SK-N-DZ (cell line): ENCODE data around the gene MYO1C.
A peak's percentile ranks its signal among the peaks of the same experiment; 100 is the strongest.
"Not testable (repeated sequence)": the region's sequence is repeated elsewhere in the genome, so short reads cannot be mapped to it uniquely, and the experiment has no call there.

Experiments
- DNase-seq: peaks from one replicate; pipeline ENCODE4 v3.0.0-alpha.2; 2015; ENCODE audit warnings: low spot score

The MYO1C gene

DNA sequence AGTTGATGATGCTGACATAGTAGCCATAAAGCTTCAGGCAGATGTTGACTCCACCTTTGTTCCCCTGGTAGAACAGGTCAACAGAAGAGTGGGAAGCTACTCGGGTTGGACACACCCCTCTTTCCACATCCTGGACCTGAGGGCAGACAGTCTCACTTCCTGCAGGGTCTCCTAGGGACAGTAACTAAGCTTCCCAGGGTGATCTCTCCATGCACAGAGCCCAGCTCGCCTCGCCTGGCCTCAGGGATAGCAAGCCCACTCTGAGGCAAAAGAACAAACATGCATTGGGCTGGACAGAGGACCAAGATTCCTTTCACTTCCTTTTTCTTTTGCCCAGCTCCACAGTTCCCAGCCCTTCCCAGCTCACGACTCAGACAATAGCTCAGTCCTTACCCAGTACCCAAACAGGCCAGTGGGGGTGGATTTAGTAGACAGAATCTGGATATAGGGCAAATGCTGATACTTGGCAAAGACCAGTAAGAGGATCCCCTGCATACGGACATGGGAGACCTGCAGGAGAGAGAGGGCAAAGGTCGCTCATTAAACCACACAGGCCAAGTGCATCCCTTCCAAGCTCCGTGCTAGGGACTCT, 16.9 kb upstream of the MYO1C start:
- no peak for DNase-seq

DNA sequence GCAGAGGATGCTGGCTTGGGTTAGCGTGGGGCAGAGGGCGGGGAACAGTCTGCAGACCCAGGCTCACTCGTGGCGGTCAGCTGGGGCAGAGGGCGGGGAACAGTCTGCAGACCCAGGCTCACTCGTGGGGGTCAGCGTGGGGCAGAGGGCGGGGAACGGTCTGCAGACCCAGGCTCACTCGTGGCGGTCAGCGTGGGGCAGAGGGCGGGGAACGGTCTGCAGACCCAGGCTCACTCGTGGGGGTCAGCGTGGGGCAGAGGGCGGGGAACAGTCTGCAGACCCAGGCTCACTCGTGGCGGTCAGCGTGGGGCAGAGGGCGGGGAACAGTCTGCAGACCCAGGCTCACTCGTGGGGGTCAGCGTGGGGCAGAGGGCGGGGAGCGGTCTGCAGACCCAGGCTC, 16.2 kb upstream of the MYO1C start:
- DNase-seq = not testable (repeated sequence)

DNA sequence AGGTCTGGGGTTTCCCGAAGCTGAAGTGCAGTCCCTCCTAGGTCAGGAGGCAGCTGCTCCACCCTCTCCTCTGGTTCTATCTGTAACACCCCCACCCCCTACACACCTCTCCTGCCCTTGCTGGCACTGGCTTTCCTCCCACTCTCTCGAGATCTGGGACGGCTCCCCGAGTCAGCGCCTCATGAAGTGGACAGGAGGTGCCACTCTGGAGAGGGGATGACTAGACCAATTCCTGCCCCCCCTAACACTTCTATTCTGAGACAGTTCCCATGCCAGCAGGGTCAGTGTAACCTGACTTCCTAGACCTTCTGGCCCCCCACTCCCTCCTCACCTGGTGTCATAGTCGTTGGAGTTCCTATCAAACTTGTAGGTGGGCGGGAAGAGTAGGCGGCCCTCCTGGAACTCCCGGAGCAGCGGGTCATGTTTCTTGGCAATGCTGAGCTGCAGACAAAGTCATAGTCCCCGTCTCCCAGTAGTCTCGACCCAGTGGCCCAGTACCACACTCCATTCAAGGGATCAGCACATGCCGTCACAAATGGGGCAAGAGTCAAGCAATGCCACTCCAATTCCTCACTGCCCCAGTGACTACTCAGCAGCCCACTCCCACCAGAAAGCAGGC, 14.3 kb upstream of the MYO1C start:
- DNase-seq = no peak

DNA sequence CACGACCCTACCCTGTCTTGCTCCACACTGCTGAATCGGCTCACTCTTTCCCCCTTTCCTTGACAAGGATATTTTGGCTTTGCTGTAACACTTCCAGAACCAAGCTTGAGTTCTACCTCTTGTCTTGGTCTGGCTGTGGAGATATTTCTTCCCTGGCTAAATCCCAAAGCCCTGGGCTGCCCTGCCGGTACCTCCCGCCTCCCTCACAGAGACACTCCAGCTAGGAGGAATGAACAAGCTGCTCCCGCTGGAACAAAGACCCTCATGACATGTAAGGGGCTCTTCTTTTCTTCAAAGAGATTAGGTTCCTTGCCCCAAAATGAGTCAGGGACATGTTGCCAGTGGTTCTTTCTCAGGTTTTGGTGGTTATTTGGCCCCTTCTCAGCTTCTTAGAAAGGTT, 13.1 kb upstream of the MYO1C start:
- no peak for DNase-seq

DNA sequence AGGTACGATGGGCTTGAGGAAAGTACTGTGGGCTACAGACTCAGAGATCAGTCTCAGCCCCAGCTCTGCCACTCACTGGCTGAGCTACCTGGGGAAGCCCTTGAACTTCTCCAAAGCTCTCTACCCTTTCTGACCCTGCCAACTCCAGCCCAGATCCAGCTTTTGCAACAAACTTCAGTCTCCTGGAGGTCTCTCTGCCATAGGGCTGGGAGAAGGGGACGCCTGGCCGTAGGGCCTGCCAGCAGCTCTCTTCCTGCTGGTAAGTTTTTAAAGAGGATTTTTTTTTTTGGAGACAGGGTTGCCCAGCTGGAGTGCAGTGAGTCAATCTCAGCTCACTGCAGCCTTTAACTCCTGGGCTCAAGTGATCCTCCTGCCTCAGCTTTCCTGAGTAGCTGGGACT, 12.4 kb upstream of the MYO1C start:
- no peak for DNase-seq

DNA sequence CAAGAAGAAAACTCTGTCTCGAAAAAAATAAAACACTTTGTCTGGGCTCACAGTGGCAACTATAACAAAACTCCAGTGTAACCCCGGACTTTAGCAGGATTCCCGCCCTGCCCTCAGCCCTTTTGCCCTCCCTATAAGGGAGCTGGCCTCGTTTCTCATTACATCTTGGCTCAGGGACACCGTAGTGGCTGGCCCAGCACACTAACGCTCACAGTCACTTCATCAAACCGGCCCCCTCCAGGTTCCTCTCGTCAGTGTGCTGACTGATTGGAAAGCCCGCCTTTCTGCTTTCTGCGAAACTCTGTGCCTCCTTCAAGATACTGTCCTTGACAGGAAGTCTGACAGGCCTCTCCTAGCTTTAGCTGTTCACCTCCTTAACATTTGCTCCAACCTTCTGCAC, 11.2 kb upstream of the MYO1C start:
- no peak for DNase-seq

DNA sequence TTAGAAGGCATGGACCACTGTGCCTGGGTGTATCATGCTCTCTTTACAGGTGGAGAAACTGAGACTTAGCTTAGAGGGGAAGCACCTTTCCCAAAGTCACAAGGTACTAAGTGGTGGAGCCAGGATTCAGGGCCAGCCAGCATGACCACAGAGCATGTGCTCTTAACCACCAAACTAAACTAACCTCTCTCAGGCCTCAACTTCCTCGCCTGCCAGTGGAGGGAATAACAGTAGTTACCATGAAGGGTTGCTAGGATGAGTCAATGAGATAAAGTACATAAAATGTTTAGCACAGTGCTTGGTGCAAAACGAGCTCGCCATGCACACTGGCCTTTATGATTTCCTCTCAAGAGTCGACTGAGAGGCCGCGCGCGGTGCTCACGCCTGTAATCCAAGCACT, 6.4 kb upstream of the MYO1C start:
- DNase-seq = no peak

DNA sequence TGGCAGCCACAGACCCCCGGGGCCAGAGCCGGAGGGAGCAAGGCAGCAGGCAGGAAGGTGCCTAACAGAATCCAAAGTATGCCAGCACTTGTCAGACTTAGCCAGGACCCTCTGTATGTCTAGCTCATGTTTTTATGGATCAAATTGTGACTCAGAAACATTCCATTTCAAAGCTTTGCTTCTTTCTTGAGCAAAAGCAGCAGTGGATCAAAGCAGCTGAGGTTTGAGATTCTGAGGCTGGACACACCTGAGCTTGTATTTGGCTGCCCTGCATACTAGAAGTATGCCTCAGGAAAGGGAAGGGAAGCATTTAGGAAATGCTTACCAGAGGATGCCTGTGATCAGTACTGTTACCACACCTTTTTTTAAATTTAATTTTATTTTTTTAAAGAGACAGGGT, 5.7 kb upstream of the MYO1C start:
- no peak for DNase-seq

DNA sequence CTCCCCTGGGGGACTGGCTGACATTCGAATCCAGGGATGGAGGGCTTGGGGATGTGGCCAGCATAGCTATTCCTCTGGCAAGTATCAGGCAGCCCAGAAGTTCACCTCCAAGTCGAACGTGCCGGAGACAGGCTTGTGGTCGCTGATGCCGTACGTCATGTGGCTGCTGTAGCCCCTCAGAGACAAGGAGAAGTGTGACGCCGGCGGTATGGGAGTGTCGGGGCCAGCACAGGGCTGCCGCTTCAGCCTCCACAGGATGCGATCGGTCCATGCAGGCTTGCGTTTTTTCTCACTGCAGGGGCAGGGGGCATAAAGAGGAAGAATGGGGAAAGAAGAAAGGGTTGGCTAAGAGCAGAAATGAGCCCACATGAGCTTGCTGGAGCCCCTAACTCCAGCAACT, 5.3 kb upstream of the MYO1C start:
- DNase-seq = no peak

DNA sequence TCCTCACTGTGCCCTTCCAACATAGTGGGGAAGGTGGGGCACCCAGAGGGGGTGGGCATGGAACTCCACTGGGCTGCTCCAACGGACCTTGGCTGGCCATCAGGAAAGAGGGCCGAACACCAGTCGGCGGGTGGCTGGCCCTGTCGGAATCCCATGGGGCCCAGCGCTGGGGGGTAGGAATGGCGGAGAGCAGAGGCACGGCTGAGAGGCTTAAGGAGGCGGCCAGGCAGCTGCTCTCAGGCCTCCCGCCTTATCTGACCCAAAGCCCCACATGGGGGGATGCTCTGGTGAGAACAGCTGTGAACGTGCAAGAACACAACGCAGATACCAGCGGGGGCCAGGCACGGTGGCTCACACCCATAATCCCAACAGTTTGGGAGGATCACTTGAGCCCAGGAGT, 4.4 kb upstream of the MYO1C start:
- no peak for DNase-seq

DNA sequence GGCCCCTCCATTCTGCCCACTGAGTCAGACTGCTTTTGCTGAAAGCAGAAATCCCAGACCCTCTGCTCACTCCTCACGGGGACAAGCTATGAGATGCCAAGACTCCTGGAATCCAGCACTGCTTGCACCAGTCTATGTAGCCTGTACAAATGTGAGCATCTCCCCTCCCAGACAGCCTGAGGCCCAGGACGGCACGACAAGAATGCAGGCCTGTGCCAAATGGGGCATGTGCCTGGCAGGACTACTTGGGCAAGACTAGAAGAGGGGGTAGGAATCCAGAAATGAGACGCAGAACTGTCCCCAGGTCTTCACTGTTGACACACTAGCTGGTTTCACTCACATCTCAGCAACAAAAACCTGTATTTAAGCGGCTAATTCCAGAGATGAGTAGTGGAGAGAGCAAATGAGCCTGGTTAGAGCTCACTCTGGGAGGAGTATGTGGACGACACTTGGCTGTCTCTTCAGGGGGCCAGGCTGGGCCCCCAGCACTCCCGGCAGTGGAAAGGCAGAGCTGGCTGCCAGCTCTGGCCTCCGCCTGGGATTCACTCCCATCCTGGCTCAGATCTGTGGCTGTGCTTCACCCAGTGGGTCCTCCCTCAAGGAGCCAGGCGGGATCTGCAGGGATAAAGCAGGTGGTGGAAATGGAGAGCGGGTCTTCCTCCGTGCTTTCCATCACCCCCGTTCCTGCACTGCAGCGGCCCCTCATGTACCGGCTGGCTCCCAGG, 2.9 kb upstream of the MYO1C start:
- DNase-seq = no peak

DNA sequence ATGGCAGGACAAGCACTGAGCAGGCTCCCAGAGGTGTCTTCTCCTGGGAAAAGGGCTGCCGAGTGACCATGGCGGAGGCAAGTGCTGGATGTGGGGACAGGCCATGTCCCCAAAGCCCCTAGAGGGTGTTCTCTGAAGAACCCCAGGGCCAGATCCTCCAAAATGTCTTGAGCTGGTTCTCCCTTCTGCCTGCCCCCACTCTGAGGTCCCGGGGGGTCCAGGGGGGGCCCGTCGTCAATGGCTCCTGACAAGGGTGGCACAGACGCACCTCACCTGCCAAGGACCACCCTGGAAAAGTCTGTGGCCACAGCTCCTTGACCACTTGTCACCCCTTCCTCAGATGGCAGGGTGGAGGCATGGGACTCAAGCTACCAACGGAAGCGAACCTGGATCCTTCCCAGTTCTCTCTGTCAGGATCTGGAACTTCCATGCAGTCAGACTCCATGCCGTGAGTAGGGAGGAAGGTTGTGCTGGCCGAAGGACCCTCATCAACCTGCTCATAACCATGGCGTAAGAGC, 2.3 kb upstream of the MYO1C start:
- DNase-seq = no peak

DNA sequence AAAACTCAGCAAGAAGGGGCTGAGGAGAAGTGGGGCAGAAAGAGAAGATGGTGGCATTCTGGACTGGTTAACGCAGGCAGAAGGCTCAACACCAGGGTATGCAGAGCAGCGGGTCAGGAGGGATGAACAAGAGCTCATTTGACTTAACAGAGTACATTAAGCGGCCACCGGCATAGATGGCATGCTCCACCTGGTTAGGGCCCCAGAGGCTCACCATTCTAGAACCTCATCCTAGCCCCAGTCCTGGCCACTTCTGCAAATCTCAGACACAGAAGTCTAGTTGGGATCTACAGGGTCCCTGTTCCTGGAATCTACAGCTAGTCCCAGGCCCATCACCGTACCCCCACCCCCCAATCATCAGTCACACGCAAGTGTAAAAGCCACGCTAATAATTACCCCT, 1.7 kb upstream of the MYO1C start:
- DNase-seq = no peak

DNA sequence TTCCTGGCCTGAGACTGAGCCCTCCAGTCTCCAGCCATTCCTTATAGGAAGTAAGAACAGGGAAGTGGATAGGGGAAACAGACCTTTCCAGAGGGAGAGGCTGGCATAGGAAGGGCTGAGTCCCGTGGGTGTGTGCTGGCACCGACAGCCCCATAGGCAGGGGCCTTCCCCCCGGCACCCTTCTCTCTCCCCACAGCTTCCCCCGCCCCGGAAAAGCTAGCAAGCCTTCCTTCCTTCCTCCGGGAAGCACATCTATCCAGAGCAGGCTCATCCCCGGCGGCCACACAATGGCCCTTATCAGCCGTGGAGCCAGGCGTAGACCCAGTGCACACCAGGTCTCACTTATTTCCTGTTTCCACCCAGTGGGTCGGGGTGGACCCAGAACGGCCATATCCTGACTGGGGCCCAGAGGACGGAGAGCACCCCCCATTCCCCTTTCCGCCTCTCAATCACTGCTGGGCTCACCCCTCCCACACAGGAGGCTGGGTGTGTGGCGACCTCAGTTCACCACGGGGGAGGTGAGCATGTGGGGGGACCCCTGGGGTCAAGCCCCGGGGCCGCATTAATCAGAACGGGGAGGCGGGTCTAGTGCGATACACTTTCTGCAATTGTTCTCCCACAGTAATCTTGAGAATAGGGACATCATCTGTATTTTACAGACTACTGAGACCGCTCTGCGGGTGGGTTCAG, 950 bp upstream of the MYO1C start:
- DNase-seq = no peak

DNA sequence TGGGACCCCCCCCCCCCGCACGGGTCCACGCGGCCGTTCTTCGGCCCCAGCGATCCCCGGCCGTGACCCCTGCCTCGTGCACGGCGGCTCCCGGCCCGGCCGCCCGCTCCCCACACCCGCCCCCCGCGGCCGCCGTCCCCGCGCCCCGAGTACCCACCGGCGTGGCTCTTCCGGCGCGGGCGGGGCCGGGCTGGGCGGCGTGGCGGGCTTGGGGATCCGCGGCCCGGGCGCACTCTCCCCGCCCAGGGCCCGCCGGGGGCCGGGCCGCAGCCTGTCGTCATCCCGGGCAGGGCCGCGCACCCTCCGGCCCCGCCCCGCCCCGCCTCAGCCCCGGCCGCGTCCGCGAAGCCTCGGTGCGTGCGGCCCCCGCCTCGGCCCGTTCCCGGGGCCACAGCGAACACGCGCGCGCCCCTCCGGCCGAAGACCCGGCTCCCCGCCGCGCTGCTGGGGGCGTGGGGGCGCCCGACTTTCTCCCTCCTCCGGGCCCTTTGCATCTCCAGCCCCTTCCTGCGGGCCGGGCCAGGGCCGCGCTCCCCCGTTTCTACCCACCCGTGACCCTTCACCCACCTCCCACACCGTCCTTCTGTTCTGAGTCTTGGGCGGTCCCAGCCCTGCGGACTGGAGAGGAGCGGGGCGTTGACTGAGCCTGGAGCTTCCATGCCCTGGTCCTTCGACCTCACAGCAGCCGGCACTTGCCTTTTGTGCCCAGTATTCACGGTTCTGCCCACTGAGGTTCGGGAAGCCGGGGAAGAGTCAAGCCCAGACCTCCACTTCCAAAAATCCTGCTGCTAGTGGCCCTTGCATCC, 840 bp downstream of the MYO1C start:
- DNase-seq = no peak

DNA sequence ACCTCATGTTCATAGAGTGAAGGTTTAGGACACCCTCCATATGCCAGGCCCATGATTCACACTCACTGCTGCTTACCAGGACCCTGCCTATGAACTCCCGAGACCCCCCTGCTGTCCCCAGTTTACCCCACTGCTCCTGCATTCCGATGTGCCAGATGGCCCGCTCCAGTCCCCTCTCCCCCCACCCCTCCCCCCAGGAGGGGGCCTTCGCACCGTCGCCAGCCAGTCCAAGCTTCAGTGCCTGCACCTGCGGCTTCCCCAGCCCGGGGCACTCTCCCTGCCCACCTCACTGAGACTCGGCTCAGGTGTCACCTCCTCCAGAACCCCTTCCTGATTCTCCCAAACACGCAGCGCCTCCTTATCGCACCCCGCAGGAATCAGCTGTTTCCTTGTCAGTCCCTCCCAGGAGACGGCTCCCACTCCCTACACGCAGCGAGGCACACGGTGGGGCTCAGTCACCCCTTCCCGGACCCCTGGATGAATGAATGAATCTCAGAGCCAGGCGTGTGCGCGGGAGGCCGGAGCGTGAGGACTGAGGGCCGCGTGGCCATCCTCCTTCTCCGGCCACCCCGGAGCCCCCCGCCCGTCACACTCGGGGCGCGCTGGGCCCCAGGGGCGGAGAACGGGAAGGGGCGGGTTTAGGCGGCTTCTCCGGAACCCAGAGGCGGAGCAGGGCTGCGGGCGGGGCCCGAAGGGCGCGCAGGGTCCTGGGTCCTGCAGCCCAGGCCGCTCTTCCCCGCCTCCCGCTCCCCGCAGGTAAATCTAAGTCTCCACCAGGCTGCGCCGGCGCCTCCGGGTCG, 1.6 kb downstream of the MYO1C start:
- DNase-seq = peak; percentile 69

DNA sequence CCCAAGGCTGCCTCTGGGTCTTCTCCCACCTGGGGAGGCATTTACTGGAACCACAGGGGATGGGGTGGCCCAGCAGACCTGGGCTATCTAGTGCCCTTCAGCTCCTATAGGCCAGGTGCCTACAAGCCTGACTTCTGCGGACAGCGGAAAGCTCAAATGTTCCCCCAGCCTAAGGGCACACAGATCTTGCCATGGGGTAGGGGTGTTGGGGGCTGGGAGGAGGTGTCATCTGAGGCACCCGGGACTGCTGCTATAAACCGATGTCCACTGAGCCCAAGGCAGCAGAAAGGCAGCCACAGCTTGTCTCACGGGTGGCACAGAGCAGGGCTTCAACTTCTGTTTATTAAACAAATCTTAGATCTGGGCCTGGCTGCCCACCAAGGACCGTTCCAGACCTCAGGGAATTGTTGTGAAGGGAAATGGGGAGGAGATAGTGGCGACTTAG, 3.6 kb downstream of the MYO1C start:
- DNase-seq = no peak

DNA sequence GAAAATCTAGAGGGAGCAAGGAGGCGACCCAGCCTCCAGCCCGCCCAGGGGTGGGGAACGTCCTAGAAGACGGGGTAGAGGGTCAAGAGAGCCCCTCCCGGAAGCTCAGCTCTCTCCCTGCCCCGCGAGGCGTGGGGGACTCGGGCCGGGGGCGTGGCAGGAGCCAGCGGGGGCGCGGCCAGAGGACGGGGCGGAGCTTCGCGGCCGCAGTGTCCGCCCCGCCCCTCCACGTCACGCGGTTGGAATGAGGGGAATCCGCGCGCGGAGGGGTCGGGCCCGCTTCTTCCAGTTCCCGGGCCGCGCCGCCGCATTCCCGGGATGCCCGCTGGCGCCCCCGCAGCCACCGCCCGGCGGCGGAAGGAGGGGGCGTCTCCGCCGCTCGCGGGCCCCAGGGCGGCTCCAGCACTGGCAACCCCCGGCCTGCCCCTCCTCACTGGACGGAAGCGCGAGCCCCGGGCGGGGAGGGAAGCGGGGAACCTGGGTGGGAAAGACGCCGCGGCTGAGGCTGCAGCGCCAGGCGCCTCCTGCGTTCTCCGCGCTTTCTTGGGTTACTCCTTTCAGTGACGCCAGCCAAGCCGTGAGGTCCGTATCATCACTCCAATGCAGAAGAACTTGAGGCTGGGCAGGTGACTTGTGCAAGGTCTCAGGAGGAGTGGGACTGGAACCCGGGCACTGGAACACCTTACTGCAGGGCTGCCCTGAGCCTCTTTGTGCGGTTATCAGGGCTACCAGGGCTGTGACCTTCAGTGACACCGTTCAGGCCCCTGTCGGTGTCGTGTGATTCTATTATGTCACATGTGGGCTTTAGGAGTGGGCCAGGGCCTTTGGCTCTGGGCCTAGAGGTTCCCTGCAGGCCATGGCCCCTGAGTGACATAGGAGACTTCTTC, 4.3 kb downstream of the MYO1C start:
- peak; percentile 67 for DNase-seq

DNA sequence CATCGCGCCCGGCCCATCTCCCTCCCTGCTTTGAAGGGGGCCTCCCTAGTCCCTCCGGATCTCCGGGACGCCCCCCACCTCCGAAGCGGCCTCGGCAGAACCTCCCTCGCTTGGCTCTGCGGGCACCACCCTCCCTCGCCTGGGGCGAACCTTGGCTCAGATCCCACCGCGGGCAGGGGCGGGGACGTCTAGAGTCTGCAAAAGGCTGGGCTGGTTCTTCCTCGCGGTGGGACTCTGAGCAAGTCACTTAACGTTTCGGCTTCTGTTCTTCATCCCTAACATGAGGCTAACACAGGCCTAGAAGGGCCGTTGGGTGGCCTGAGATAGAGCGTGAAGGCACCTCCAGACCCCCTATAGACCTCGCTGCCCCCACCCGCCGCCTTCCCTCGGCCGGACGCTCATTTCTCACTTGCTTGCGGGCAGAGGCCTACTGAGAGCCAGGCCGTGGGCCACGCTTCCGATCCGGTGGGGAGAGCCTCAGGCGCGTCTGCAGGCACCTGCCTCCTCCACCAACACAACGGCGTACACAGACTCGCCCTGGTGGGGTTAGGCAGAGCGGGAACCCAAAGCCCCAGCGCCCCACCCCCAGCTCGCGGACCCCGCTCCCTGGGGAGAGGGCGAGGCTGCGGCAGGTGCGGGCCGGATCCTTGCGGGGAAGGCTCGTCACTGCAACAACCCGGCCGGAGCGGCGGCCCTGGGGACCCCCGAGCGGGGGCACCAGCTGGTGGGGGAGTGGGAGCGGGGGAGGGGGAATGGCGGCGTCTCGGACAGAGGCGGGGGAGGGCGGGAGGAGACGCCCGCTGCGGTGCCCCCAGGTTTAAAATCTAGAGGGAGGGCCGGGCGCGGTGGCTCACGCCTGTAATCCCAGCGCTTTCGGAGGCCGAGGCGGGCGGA, 5.4 kb downstream of the MYO1C start:
- peak; percentile 46 for DNase-seq
